ENCODE measurements around the gene ANKRD63.

Gene ANKRD63

GRCh38 chr15:40279437-40280141 is 3.3 kb downstream of the ANKRD63 start:
- DNase-seq (ENCODE audit: low read depth, low spot score), result no peak

- no peak for DNase-seq (ENCODE audit: low read depth, low spot score)
Measured at GRCh38 chr15:40278026-40278425, 4.8 kb downstream of the ANKRD63 start.

GRCh38 chr15:40277471-40277870 is 5.4 kb downstream of the ANKRD63 start:
- DNase-seq (ENCODE audit: low read depth, low spot score), result no peak

GRCh38 chr15:40276927-40277326 is 5.9 kb downstream of the ANKRD63 start:
- no peak for DNase-seq (ENCODE audit: low read depth, low spot score)

GRCh38 chr15:40275954-40276353 is 6.9 kb downstream of the ANKRD63 start:
- no peak for DNase-seq (ENCODE audit: low read depth, low spot score)

GRCh38 chr15:40275523-40275922 is 7.3 kb downstream of the ANKRD63 start:
- no peak for DNase-seq (ENCODE audit: low read depth, low spot score)

GRCh38 chr15:40274350-40275274 is 8.3 kb downstream of the ANKRD63 start:
- DNase-seq (ENCODE audit: low read depth, low spot score), result peak; percentile 60

- DNase-seq (ENCODE audit: low read depth, low spot score), result no peak
Measured at GRCh38 chr15:40273428-40273827, 9.4 kb downstream of the ANKRD63 start.

GRCh38 chr15:40272485-40273056 is 10.3 kb downstream of the ANKRD63 start:
- no peak for DNase-seq (ENCODE audit: low read depth, low spot score)

GRCh38 chr15:40271685-40272484 is 11.0 kb downstream of the ANKRD63 start:
- DNase-seq (ENCODE audit: low read depth, low spot score), result no peak

GRCh38 chr15:40270246-40270995 is 12.4 kb downstream of the ANKRD63 start:
- DNase-seq (ENCODE audit: low read depth, low spot score), result no peak

GRCh38 chr15:40269604-40270003 is 13.3 kb downstream of the ANKRD63 start:
- DNase-seq (ENCODE audit: low read depth, low spot score), result no peak

- DNase-seq (ENCODE audit: low read depth, low spot score), result no peak
Measured at GRCh38 chr15:40267670-40268069, 15.2 kb downstream of the ANKRD63 start.

- peak; percentile 70 for DNase-seq (ENCODE audit: low read depth, low spot score)
Measured at GRCh38 chr15:40266828-40267304, 16.0 kb downstream of the ANKRD63 start.

- DNase-seq (ENCODE audit: low read depth, low spot score), result no peak
Measured at GRCh38 chr15:40265875-40266274, 17.0 kb downstream of the ANKRD63 start.

- no peak for DNase-seq (ENCODE audit: low read depth, low spot score)
Measured at GRCh38 chr15:40265355-40265754, 17.5 kb downstream of the ANKRD63 start.

- DNase-seq (ENCODE audit: low read depth, low spot score), result no peak
Measured at GRCh38 chr15:40264321-40265153, 18.3 kb downstream of the ANKRD63 start.

- no peak for DNase-seq (ENCODE audit: low read depth, low spot score)
Measured at GRCh38 chr15:40263024-40263754, 19.7 kb downstream of the ANKRD63 start.

GRCh38 chr15:40259021-40259420 is 23.8 kb downstream of the ANKRD63 start:
- no peak for DNase-seq (ENCODE audit: low read depth, low spot score)

Measured in brain pericyte (primary cell).